Keratinocyte (primary cell): ENCODE data around the gene NECTIN2.

Experiments
- EZH2 ChIP-seq: IDR thresholded peaks from one replicate; pipeline ENCODE4 v1.6.1; 2012; ENCODE audit warnings: inconsistent platforms, mild to moderate bottlenecking, low read length, moderate library complexity
- TF ChIP-seq, protein P1 (sequence below), 3 experiments: IDR thresholded peaks in 1 of 3; conservative IDR thresholded peaks in 1 of 3; optimal IDR thresholded peaks in 1 of 3; 2 replicates in 2 of 3; 3 replicates in 1 of 3; pipeline versions ENCODE3 to v1.5.1; 2011; ENCODE audit warnings: low read length in 3 of 3, mild to moderate bottlenecking in 3 of 3, moderate library complexity in 2 of 3, control low read depth in 1 of 3, inconsistent platforms in 1 of 3; ENCODE audit not compliant: insufficient read depth in 2 of 3; ENCODE audit errors: extremely low read depth in 1 of 3

DNA sequence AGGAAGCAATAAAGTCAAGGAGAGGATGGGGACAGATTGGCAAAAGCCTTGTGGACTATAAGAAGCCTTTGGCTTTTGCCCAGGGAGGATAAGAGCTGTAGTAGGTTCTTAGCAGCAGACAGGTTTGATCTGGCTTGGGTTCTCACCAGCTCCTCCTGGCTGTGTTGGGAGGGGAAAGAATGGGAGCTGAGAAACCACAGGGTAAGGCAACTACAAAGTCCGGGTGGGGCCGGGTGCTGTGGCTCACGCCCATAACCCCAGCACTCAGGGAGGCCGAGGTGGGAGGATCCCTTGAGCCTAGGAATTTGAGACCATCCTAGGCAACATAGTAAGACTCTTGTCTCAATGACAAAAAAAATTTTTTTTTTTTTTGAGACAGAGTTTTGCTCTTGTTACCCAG is 20.6 kb downstream of the NECTIN2 start:
- TF ChIP-seq, protein P1, sequence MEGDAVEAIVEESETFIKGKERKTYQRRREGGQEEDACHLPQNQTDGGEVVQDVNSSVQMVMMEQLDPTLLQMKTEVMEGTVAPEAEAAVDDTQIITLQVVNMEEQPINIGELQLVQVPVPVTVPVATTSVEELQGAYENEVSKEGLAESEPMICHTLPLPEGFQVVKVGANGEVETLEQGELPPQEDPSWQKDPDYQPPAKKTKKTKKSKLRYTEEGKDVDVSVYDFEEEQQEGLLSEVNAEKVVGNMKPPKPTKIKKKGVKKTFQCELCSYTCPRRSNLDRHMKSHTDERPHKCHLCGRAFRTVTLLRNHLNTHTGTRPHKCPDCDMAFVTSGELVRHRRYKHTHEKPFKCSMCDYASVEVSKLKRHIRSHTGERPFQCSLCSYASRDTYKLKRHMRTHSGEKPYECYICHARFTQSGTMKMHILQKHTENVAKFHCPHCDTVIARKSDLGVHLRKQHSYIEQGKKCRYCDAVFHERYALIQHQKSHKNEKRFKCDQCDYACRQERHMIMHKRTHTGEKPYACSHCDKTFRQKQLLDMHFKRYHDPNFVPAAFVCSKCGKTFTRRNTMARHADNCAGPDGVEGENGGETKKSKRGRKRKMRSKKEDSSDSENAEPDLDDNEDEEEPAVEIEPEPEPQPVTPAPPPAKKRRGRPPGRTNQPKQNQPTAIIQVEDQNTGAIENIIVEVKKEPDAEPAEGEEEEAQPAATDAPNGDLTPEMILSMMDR (optimal IDR thresholded peaks at IDR 0.05 in 1 of 3, IDR thresholded peaks at IDR 0.05 in 1 of 3, conservative IDR thresholded peaks at IDR 0.05 in 1 of 3; ENCODE audit: extremely low read depth in 1 of 3, insufficient read depth in 2 of 3, low read length in 3 of 3) = no peak
- no peak for TF ChIP-seq EZH2
